ENCODE data around the gene DPRX. TPM values are rescaled to one million over a fixed set of nuclear protein-coding genes. Genes with fewer than 3 reads are reported as not detected.
A peak's percentile ranks its signal among the peaks of the same experiment; 100 is the strongest.

The DPRX gene
- total RNA-seq, 2 experiments from 2014 or later = not detected

DNA sequence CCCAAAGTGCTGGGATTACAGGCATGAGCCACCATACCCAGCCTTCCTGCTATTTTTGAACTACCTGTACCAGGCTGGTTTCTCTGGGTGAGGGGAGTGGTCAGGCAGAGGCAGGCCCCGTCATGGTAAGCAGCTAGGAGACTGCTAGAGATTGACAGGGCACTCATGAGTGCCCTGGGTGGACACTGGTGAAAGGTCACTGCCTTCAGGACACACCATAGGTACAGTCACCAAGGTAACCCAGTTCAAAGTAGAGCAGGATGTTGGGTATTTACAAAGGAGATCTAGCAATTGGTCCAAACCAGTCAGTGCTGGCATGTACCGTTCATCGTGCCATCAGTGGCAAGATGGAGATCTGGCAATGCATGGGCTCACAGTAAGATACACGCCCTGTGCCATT, 25.5 kb downstream of the DPRX start:
- Histone ChIP-seq H3K4me3 (ENCODE audit: low read depth, low read length, poor library complexity, severe bottlenecking) (no peak overlapping the region), H3K27ac (ENCODE audit: low read depth, low read length, poor library complexity, severe bottlenecking) (no peak overlapping the region), H3K36me3 (ENCODE audit: insufficient read depth, low read length) (no peaks in the 10 kb centered on the region), H3K4me1 (ENCODE audit: insufficient read depth, low read length, poor library complexity, severe bottlenecking) (no peaks in the 10 kb centered on the region), H3K9me3 (ENCODE audit: low read length) (0 out of 2 replicates have a peak, but pooled peaks cover 4% of the 10 kb centered on the region), H3K79me2 (ENCODE audit: insufficient read depth, low read depth, low read length) (no peaks in the 10 kb centered on the region), H4K20me1 (ENCODE audit: insufficient read depth, low read length) (no peaks in the 10 kb centered on the region), H3K4me2 (ENCODE audit: low read length) (no peak overlapping the region), H2AFZ (ENCODE audit: low read length) (no peak overlapping the region), H3K9me2 (ENCODE audit: insufficient read depth, low read length) (no peaks in the 10 kb centered on the region)
- TF ChIP-seq EZH2phosphoT487 (IDR thresholded peaks at IDR 0.05; ENCODE audit: borderline replicate concordance, low read depth, low read length) (no peak), CTCF (conservative IDR thresholded peaks at IDR 0.05; ENCODE audit: low read length) (no peak)
- ChIA-PET POLR2A (no interaction called here), CTCF (ENCODE audit: unreplicated experiment) (no interaction called here)
- BruUV-seq (replicated peaks) = no TSS peak
- DNase-seq (ENCODE audit: low spot score) = no peak
- intact Hi-C loops (cut with micrococcal nuclease; ENCODE audit: unreplicated experiment) = no loop called here

DNA sequence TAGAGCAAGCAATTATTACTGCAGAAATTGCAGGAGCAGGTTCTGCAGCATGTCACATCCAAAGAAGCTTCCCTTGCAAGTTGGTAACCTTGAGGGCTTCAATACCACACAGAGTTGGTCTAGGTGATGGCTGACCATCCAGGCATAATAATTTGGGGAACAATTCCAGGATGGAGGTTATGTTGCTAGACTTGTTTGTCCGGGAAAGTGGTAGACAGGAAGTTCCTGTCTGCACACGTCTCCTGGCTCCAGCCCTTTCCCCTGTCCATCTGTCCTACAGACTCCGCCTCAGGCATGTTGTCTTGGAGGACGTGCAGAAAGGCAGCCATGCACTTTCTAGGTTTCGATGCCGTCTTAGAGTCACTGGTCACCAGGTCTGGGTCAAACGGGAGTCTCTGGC, 26.0 kb downstream of the DPRX start:
- H2AFZ ChIP-seq (ENCODE audit: low read length) = no peak overlapping the region
- H3K9me2 ChIP-seq (ENCODE audit: insufficient read depth, low read length) = no peaks in the 10 kb centered on the region
- no TSS peak for BruUV-seq (replicated peaks)
- POLR2A ChIA-PET = no interaction called here
- H3K79me2 ChIP-seq (ENCODE audit: insufficient read depth, low read depth, low read length) = no peaks in the 10 kb centered on the region
- intact Hi-C loops (cut with micrococcal nuclease; ENCODE audit: unreplicated experiment) = no loop called here
- no peaks in the 10 kb centered on the region for H4K20me1 ChIP-seq (ENCODE audit: insufficient read depth, low read length)
- no peak for DNase-seq (ENCODE audit: low spot score)
- no peak overlapping the region for H3K27ac ChIP-seq (ENCODE audit: low read depth, low read length, poor library complexity, severe bottlenecking)
- TF ChIP-seq CTCF (conservative IDR thresholded peaks at IDR 0.05; ENCODE audit: low read length) (no peak), EZH2phosphoT487 (IDR thresholded peaks at IDR 0.05; ENCODE audit: borderline replicate concordance, low read depth, low read length) (no peak)
- no peak overlapping the region for H3K4me3 ChIP-seq (ENCODE audit: low read depth, low read length, poor library complexity, severe bottlenecking)
- CTCF ChIA-PET (ENCODE audit: unreplicated experiment) = no interaction called here
- H3K36me3 ChIP-seq (ENCODE audit: insufficient read depth, low read length) = no peaks in the 10 kb centered on the region
- H3K9me3 ChIP-seq (ENCODE audit: low read length) = 0 out of 2 replicates have a peak, but pooled peaks cover 4% of the 10 kb centered on the region
- no peaks in the 10 kb centered on the region for H3K4me1 ChIP-seq (ENCODE audit: insufficient read depth, low read length, poor library complexity, severe bottlenecking)
- no peak overlapping the region for H3K4me2 ChIP-seq (ENCODE audit: low read length)

GRCh38 chr19:53659292-53659691, 27.5 kb downstream of the DPRX start:
- no peaks in the 10 kb centered on the region for H3K9me2 ChIP-seq (ENCODE audit: insufficient read depth, low read length)
- ChIA-PET POLR2A (no interaction called here), CTCF (ENCODE audit: unreplicated experiment) (no interaction called here)
- no TSS peak for BruUV-seq (replicated peaks)
- no peak overlapping the region for H3K27ac ChIP-seq (ENCODE audit: low read depth, low read length, poor library complexity, severe bottlenecking)
- H3K4me2 ChIP-seq (ENCODE audit: low read length) = no peak overlapping the region
- intact Hi-C loops (cut with micrococcal nuclease; ENCODE audit: unreplicated experiment) = no loop called here
- no peaks in the 10 kb centered on the region for H3K4me1 ChIP-seq (ENCODE audit: insufficient read depth, low read length, poor library complexity, severe bottlenecking)
- DNase-seq (ENCODE audit: low spot score) = no peak
- H3K79me2 ChIP-seq (ENCODE audit: insufficient read depth, low read depth, low read length) = no peaks in the 10 kb centered on the region
- no peaks in the 10 kb centered on the region for H3K36me3 ChIP-seq (ENCODE audit: insufficient read depth, low read length)
- H3K9me3 ChIP-seq (ENCODE audit: low read length) = 0 out of 2 replicates have a peak, but pooled peaks cover 2% of the 10 kb centered on the region
- H3K4me3 ChIP-seq (ENCODE audit: low read depth, low read length, poor library complexity, severe bottlenecking) = no peak overlapping the region
- no peaks in the 10 kb centered on the region for H4K20me1 ChIP-seq (ENCODE audit: insufficient read depth, low read length)
- no peak overlapping the region for H2AFZ ChIP-seq (ENCODE audit: low read length)
- TF ChIP-seq EZH2phosphoT487 (IDR thresholded peaks at IDR 0.05; ENCODE audit: borderline replicate concordance, low read depth, low read length) = no peak
- TF ChIP-seq CTCF (conservative IDR thresholded peaks at IDR 0.05; ENCODE audit: low read length) = 0 out of 2 replicates have a peak, but pooled peaks have one; percentile 34
